DND-41 (cell line): ENCODE data around the gene TENT5C.

ENCODE experiments used
- CTCF ChIP-seq: IDR thresholded peaks from 2 replicates; pipeline ENCODE4 v1.5.1; 2012; ENCODE audit warnings: borderline replicate concordance, low read length, moderate library complexity, mild to moderate bottlenecking; ENCODE audit not compliant: poor library complexity, severe bottlenecking; ENCODE audit errors: extremely low read depth
- EZH2 ChIP-seq: IDR thresholded peaks from 3 replicates; pipeline ENCODE4 v1.6.1; 2012; ENCODE audit warnings: borderline replicate concordance, low read depth, mild to moderate bottlenecking, moderate library complexity, low read length, inconsistent platforms; ENCODE audit not compliant: severe bottlenecking

GRCh38 chr1:117591252-117591651 is 14.6 kb upstream of the TENT5C start:
- TF ChIP-seq CTCF (no peak), EZH2 (no peak)
